A673 (cell line): Measurements from ENCODE around the gene WDR49. TPM values are rescaled to one million over a fixed set of nuclear protein-coding genes. Genes with fewer than 3 reads are reported as not detected.

Experiments
- BruUV-seq: library from RNA; stranded (reverse); fragments of 400-500 nt; replicated peaks from 2 replicates; lab custom pipeline; 2021; lab: Mats Ljungman, UMichigan
- CTCF ChIA-PET: fragments of 300-600 bp; sonication (Branson Sonifier 250); formaldehyde crosslinking; loops from one replicate; lab custom pipeline; 2022; ENCODE audit warnings: antibody characterized with exemption; lab: Charles Lee
- POLR2A ChIA-PET: fragments of 300-600 bp; sonication (Branson Sonifier 250); formaldehyde crosslinking; loops from one replicate; lab custom pipeline; 2022; ENCODE audit warnings: antibody characterized with exemption; ENCODE audit not compliant: low non-redundant PET; lab: Charles Lee
- DNase-seq: peaks from one replicate; pipeline ENCODE4 v3.0.0-alpha.2; 2015; ENCODE audit warnings: low spot score
- H3K27ac ChIP-seq: fragments of 200-600 bp; sonication (generic); 2 replicates; pipeline ENCODE4 v1.5.1; 2016; ENCODE audit warnings: mixed run types, low read depth, mild to moderate bottlenecking, mixed read lengths, antibody characterized with exemption, low read length; ENCODE audit not compliant: poor library complexity, severe bottlenecking
- H3K27me3 ChIP-seq: fragments of 200-600 bp; sonication (generic); replicated peaks from 2 replicates; pipeline ENCODE4 v1.6.1; 2017; ENCODE audit warnings: mixed run types, low read depth, mild to moderate bottlenecking, mixed read lengths, antibody characterized with exemption, low read length; ENCODE audit not compliant: insufficient read depth, poor library complexity
- H3K36me3 ChIP-seq: fragments of 200-600 bp; sonication (generic); 2 replicates; pipeline ENCODE4 v1.6.1; 2016; ENCODE audit warnings: mixed run types, mild to moderate bottlenecking, mixed read lengths, antibody characterized with exemption, low read length; ENCODE audit not compliant: insufficient read depth, poor library complexity, severe bottlenecking
- H3K4me1 ChIP-seq: fragments of 200-600 bp; sonication (generic); 2 replicates; pipeline ENCODE4 v1.6.1; 2017; ENCODE audit warnings: mixed run types, mild to moderate bottlenecking, mixed read lengths, antibody characterized with exemption, low read length; ENCODE audit not compliant: insufficient read depth, poor library complexity, severe bottlenecking
- H3K4me3 ChIP-seq: fragments of 200-600 bp; sonication (generic); 2 replicates; pipeline ENCODE4 v1.5.1; 2016; ENCODE audit warnings: low read depth, mixed run types, mild to moderate bottlenecking, mixed read lengths, low read length; ENCODE audit not compliant: poor library complexity, severe bottlenecking
- H3K9me3 ChIP-seq: fragments of 200-600 bp; sonication (generic); 2 replicates; pipeline ENCODE4 v1.6.1; 2016; ENCODE audit warnings: mixed run types, low read depth, mild to moderate bottlenecking, mixed read lengths, antibody characterized with exemption, low read length; ENCODE audit not compliant: poor library complexity, severe bottlenecking
- CTCF ChIP-seq: fragments of 300-800, 200-600 bp; sonication (generic); conservative IDR thresholded peaks from 2 replicates; pipeline ENCODE4 v1.5.1; 2017; ENCODE audit warnings: low read depth, mild to moderate bottlenecking, antibody characterized with exemption, low read length, moderate library complexity, mixed read lengths
- EZH2 ChIP-seq: fragments of 200-600 bp; sonication (generic); IDR thresholded peaks from 2 replicates; pipeline ENCODE4 v1.6.1; 2017; ENCODE audit warnings: borderline replicate concordance, low read depth, mild to moderate bottlenecking, mixed read lengths, antibody characterized with exemption, low read length; ENCODE audit not compliant: poor library complexity, severe bottlenecking
- intact Hi-C: fragments of 100-400 bp; cut with micrococcal nuclease; formaldehyde crosslinking; loops from one replicate; pipeline ENCODE4 v1.10.0; 2022; ENCODE audit not compliant: unreplicated experiment
- total RNA-seq: library from RNA; stranded (reverse); gene quantifications from 2 replicates; pipeline ENCODE4 v1.2.3, GENCODE V29; 2021

Gene WDR49
- total RNA-seq, 1 experiment from 2014 or later = not detected

GRCh38 chr3:167497903-167498302 is 155.8 kb downstream of the WDR49 start:
- Histone ChIP-seq H3K4me3 (no peak overlapping the region), H3K9me3 (no peaks in the 10 kb centered on the region), H3K36me3 (no peaks in the 10 kb centered on the region), H3K4me1 (no peaks in the 10 kb centered on the region), H3K27ac (no peak overlapping the region), H3K27me3 (no peaks in the 10 kb centered on the region)
- POLR2A ChIA-PET = no interaction called here
- BruUV-seq = no TSS peak
- no peak for TF ChIP-seq EZH2
- no peak for TF ChIP-seq CTCF
- intact Hi-C loops = no loop called here
- no peak for DNase-seq
- CTCF ChIA-PET = no interaction called here

GRCh38 chr3:167493244-167493643 is 160.5 kb downstream of the WDR49 start:
- BruUV-seq = no TSS peak
- CTCF ChIA-PET = no interaction called here
- intact Hi-C loops = no loop called here

GRCh38 chr3:167491621-167492020 is 162.1 kb downstream of the WDR49 start:
- intact Hi-C loops = no loop called here
- ChIA-PET POLR2A (no interaction called here), CTCF (no interaction called here)
- Histone ChIP-seq H3K27ac (no peak overlapping the region), H3K36me3 (no peaks in the 10 kb centered on the region), H3K27me3 (peaks cover 19% of the 10 kb centered on the region), H3K4me3 (no peak overlapping the region), H3K9me3 (no peaks in the 10 kb centered on the region), H3K4me1 (no peaks in the 10 kb centered on the region)
- no peak for DNase-seq
- no peak for TF ChIP-seq CTCF
- TF ChIP-seq EZH2 = no peak
- no TSS peak for BruUV-seq

More at GRCh38 chr3:167493244-167493643, 160.5 kb downstream of the WDR49 start:
- no peak overlapping the region for H3K4me3 ChIP-seq
- no peaks in the 10 kb centered on the region for H3K9me3 ChIP-seq
- H3K36me3 ChIP-seq = no peaks in the 10 kb centered on the region
- POLR2A ChIA-PET = no interaction called here
- no peak overlapping the region for H3K27ac ChIP-seq
- H3K27me3 ChIP-seq = peaks cover 19% of the 10 kb centered on the region
- TF ChIP-seq CTCF = peak; percentile 62
- TF ChIP-seq EZH2 = no peak
- DNase-seq = peak; percentile 33
- no peaks in the 10 kb centered on the region for H3K4me1 ChIP-seq
